ENCODE data around the gene KRT82. TPM values are rescaled to one million over a fixed set of nuclear protein-coding genes. Genes with fewer than 3 reads are reported as not detected.

The KRT82 gene
- total and polyA plus RNA-seq, 3 donors from 2014 or later, result not detected

- Histone ChIP-seq H3K27me3 (no peaks in the 10 kb centered on the region), H3K4me3 (no peak overlapping the region), H3K4me1 (peaks cover 4% of the 10 kb centered on the region), H3K36me3 (ENCODE audit: low read depth, missing control alignments) (no peaks in the 10 kb centered on the region), H3K9me3 (no peaks in the 10 kb centered on the region), H3K27ac (no peak overlapping the region)
- no peak for DNase-seq
- WGBS, 2 donors, result 65 to 71% methylated on average over 9 of the region's 9 CpGs
- intact Hi-C loops (cut with DNase I; ENCODE audit: low total_unique reads), result no loop called here
- no peak for TF ChIP-seq POLR2A (IDR thresholded peaks at IDR 0.05)
- no peak for TF ChIP-seq CTCF (IDR thresholded peaks at IDR 0.05)
Measured at GRCh38 chr12:52389313-52390207, 16.6 kb downstream of the KRT82 start.

- TF ChIP-seq CTCF (IDR thresholded peaks at IDR 0.05), result no peak
- TF ChIP-seq POLR2A (IDR thresholded peaks at IDR 0.05), result no peak
- no peaks in the 10 kb centered on the region for H3K27me3 ChIP-seq
- 81 to 83% methylated on average over 2 of the region's 2 CpGs for WGBS, 2 donors
- H3K4me1 ChIP-seq, result peaks cover 4% of the 10 kb centered on the region
- intact Hi-C loops (cut with DNase I; ENCODE audit: low total_unique reads), result no loop called here
- no peaks in the 10 kb centered on the region for H3K36me3 ChIP-seq (ENCODE audit: low read depth, missing control alignments)
- no peaks in the 10 kb centered on the region for H3K9me3 ChIP-seq
- no peak overlapping the region for H3K27ac ChIP-seq
- no peak overlapping the region for H3K4me3 ChIP-seq
- DNase-seq, result no peak
Measured at GRCh38 chr12:52387859-52388258, 18.3 kb downstream of the KRT82 start.

- no peaks in the 10 kb centered on the region for H3K4me1 ChIP-seq
- DNase-seq, result no peak
- no peak within 1 kb of the TSS for H3K4me3 ChIP-seq
- H3K27ac ChIP-seq, result no peak within 1 kb of the TSS
- no peak for TF ChIP-seq POLR2A (IDR thresholded peaks at IDR 0.05)
- no peak for TF ChIP-seq CTCF (IDR thresholded peaks at IDR 0.05)
- intact Hi-C loops (cut with DNase I; ENCODE audit: low total_unique reads), result no loop called here
- no peaks in the 10 kb centered on the region for H3K36me3 ChIP-seq (ENCODE audit: low read depth, missing control alignments)
- no peaks in the 10 kb centered on the region for H3K9me3 ChIP-seq
- H3K27me3 ChIP-seq, result no peaks in the 10 kb centered on the region
- WGBS, 2 donors, result 95 to 100% methylated on average over 8 to 11 of the region's 11 CpGs
Measured at GRCh38 chr12:52385226-52385702, 20.9 kb downstream of the KRT82 start, which contains the start of gene KRT84. Gene KRT84, minus strand, starts transcription at chr12:52385652. Its CDS starts 67 bp downstream, at chr12:52385585.

GRCh38 chr12:52383331-52383730 is 22.8 kb downstream of the KRT82 start:
- TF ChIP-seq POLR2A (IDR thresholded peaks at IDR 0.05), result no peak
- no peak for TF ChIP-seq CTCF (IDR thresholded peaks at IDR 0.05)
- H3K36me3 ChIP-seq (ENCODE audit: low read depth, missing control alignments), result no peaks in the 10 kb centered on the region
- no peak overlapping the region for H3K4me3 ChIP-seq
- no peaks in the 10 kb centered on the region for H3K4me1 ChIP-seq
- no peak for DNase-seq
- H3K27me3 ChIP-seq, result no peaks in the 10 kb centered on the region
- H3K27ac ChIP-seq, result no peak overlapping the region
- intact Hi-C loops (cut with DNase I; ENCODE audit: low total_unique reads), result no loop called here
- WGBS, 2 donors, result 93 to 100% methylated on average over 2 to 3 of the region's 3 CpGs
- no peaks in the 10 kb centered on the region for H3K9me3 ChIP-seq

Data from testis (tissue), 3 donors.